Lower lobe of right lung (tissue), 2 donors: ENCODE results near the gene SMC3. TPM values are rescaled to one million over a fixed set of nuclear protein-coding genes. Genes with fewer than 3 reads are reported as not detected.
"Not testable (repeated sequence)": the region's sequence is repeated elsewhere in the genome, so short reads cannot be mapped to it uniquely, and the experiment has no call there.

Experiments
- ATAC-seq, 2 donors: fragments of 200-7000 bp; cut with Tn5 transposase; one replicate each; pipeline ENCODE4 v1.9.1; 2020 to 2022; ENCODE audit warnings: mild to moderate bottlenecking in 2 of 2, moderate library complexity in 2 of 2
- DNase-seq: peaks from one replicate; pipeline ENCODE4 v3.0.0-alpha.2; 2020
- H3K27ac ChIP-seq: fragments of 200-600 bp; one replicate; pipeline ENCODE4 v1.8.0; 2022
- H3K27me3 ChIP-seq: fragments of 200-600 bp; one replicate; pipeline ENCODE4 v1.8.0; 2022; ENCODE audit warnings: low read depth
- H3K36me3 ChIP-seq: fragments of 200-600 bp; one replicate; pipeline ENCODE4 v1.8.0; 2022; ENCODE audit warnings: mild to moderate bottlenecking
- H3K4me1 ChIP-seq: fragments of 200-600 bp; one replicate; pipeline ENCODE4 v1.8.0; 2022
- H3K4me3 ChIP-seq: fragments of 200-600 bp; one replicate; pipeline ENCODE4 v1.8.0; 2022; ENCODE audit warnings: mild to moderate bottlenecking
- H3K9me3 ChIP-seq: fragments of 200-600 bp; one replicate; pipeline ENCODE4 v1.8.0; 2022
- intact Hi-C: fragments of 100-400 bp; cut with DNase I; formaldehyde crosslinking; loops from one replicate; pipeline ENCODE4 v1.11.0; 2022
- total RNA-seq: library from RNA; stranded (reverse); fragmentation: NEBNext Ultra II Directional; extraction: Animal tissue kit (Norgen Biotek cat#: 25700); gene quantifications from one replicate; pipeline ENCODE4 v1.2.1, GENCODE V29; 2021
- TF ChIP-seq, protein P1 (sequence below): fragments of 200-600 bp; IDR thresholded peaks from one replicate; pipeline ENCODE4 v1.8.0; 2022; ENCODE audit warnings: antibody characterized with exemption, mild to moderate bottlenecking
- donor health status: DM: no; HTN: yes; CAD: no; lungs with severe emphysema.

SMC3 gene
- total RNA-seq, 1 donor from 2014 or later: 33.2 TPM

DNA sequence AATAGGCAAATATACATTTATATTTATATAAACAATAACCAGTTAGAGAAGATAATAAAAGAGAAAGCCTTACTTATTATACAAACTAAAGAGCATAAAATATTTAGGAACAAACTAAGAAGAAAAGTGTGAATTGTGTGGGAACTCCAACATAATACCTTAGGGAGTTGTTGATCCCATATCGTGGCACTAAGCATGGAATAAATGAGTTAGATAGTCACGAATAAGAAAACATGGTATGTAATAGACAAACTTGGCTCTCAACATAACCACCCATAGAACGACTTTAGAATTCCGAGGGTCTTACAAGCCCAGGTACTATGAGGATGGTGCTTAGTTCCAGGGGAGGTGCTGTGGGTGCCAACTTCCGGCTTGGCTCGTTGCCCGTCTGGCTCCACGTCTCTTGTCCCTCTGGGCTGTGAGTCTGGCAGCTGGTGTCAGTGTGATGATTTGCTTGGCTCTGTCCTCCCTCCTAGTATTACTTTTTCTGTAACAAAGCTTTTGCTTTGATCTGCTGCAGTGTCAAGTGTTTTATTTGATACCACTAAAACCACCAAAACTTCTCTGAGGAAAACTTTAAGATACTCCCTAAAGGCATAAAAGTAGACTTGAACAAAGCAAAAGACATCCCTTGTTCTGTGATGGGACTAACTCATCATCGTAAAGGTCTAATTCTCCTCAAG is 67.2 kb downstream of the SMC3 start:
- H3K27me3 ChIP-seq: peaks cover 12% of the 10 kb centered on the region
- TF ChIP-seq, protein P1, sequence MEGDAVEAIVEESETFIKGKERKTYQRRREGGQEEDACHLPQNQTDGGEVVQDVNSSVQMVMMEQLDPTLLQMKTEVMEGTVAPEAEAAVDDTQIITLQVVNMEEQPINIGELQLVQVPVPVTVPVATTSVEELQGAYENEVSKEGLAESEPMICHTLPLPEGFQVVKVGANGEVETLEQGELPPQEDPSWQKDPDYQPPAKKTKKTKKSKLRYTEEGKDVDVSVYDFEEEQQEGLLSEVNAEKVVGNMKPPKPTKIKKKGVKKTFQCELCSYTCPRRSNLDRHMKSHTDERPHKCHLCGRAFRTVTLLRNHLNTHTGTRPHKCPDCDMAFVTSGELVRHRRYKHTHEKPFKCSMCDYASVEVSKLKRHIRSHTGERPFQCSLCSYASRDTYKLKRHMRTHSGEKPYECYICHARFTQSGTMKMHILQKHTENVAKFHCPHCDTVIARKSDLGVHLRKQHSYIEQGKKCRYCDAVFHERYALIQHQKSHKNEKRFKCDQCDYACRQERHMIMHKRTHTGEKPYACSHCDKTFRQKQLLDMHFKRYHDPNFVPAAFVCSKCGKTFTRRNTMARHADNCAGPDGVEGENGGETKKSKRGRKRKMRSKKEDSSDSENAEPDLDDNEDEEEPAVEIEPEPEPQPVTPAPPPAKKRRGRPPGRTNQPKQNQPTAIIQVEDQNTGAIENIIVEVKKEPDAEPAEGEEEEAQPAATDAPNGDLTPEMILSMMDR: no peak
- no peak for ATAC-seq
- no peak overlapping the region for H3K4me3 ChIP-seq
- H3K9me3 ChIP-seq: no peaks in the 10 kb centered on the region
- H3K36me3 ChIP-seq: no peaks in the 10 kb centered on the region
- intact Hi-C loops: no loop called here
- no peak for DNase-seq
- no peaks in the 10 kb centered on the region for H3K4me1 ChIP-seq
- no peak overlapping the region for H3K27ac ChIP-seq

DNA sequence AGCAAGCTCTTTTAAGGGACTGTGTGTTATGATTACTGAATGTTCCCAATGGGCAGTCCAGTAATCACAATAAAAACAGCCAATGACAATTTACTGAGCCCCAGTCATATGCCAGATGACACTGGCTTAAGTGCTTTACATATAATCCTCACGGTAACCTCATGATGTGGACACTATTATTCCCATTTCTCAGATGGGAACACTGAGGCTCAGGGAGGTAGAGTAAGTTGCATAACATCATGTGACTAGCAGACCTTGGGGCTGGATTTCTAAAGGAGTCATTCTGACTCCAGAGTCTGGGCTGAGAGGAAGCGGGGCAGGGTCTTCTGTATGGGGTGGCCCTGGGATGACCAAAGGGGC is 69.1 kb downstream of the SMC3 start:
- intact Hi-C loops: no loop called here
- TF ChIP-seq, protein P1: no peak
- no peak for DNase-seq
- Histone ChIP-seq H3K36me3 (no peaks in the 10 kb centered on the region), H3K27ac (no peak overlapping the region), H3K27me3 (peaks cover 20% of the 10 kb centered on the region), H3K9me3 (no peaks in the 10 kb centered on the region), H3K4me3 (no peak overlapping the region), H3K4me1 (no peaks in the 10 kb centered on the region)
- ATAC-seq: no peak

DNA sequence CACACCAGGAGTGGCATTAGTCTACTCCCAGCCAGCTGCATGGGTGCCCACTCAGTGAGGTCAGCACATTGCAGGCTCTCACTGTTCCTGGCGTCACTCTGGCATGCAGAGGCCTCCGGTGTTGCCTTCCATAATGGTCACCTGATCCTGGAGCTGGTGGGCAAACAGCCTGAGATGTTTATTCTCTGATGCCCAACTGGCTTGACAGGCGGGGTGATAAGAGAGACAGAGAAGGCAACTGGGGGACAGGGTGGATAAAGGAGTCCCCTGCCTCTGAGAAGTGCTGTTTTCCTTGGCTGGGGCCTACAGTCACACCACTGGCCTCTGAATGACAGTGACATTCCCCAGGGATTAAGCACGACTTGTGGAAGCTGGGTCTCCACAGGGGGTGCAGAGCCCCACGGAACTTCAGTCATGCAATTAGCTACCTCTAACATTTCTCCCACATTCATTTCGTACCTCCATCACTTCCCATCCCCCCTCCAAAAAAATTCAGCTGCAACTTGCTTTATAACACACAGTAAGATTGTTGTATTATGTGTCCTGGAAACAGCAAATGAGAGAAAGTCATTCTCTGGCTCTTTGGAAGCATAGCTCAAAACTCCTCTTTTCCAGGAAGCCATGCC is 69.5 kb downstream of the SMC3 start:
- Histone ChIP-seq H3K4me3 (no peak overlapping the region), H3K36me3 (no peaks in the 10 kb centered on the region), H3K27me3 (peaks cover 25% of the 10 kb centered on the region), H3K27ac (no peak overlapping the region), H3K9me3 (no peaks in the 10 kb centered on the region), H3K4me1 (no peaks in the 10 kb centered on the region)
- ATAC-seq (no peak), DNase-seq (no peak)
- intact Hi-C loops: no loop called here
- TF ChIP-seq, protein P1: no peak

DNA sequence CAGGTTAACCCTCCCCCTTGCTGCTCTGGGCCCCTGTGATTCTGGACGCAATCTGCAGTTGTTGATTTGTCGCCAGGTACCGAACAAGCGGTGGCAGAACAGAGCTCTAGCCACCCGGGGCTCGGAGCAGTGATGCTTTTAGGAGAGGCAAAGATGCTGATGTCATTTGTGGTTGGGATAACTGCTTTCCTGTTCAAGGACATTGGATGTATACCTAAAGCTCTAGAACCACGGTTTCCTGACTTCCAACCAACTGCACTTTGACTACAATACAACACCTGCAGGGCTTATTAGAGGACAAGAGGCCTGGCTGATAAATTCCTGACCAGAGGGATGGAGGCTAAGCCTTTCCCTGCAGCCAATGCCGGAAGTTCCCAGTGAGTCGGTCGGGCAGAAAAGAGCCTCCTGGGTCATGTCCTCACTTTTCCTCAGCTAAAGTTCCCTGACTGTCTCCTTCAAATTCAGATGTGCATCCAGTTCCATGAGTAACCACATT is 70.1 kb downstream of the SMC3 start:
- DNase-seq: no peak
- Histone ChIP-seq H3K4me3 (no peak overlapping the region), H3K4me1 (no peaks in the 10 kb centered on the region), H3K36me3 (no peaks in the 10 kb centered on the region), H3K27me3 (peaks cover 31% of the 10 kb centered on the region), H3K9me3 (no peaks in the 10 kb centered on the region), H3K27ac (no peak overlapping the region)
- TF ChIP-seq, protein P1: no peak
- intact Hi-C loops: no loop called here
- ATAC-seq: no peak

DNA sequence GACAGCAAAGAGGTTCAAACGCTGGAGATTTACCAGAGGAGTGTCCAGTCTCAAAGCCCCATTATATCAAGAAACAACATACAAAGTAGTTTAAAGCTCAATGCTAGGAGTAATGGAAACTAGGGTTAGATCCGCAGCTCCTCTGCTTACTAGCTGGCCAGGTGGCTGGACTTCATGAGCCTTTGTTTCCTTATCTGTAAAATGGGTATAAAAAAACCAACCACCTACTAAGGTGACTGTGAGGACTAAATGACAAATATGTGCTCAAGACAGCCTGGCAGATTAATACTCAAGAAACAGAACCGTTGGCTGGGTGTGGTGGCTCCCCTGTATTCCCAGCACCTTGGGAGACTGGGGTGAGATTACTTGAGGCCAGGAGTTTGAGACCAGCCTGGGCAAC is 70.8 kb downstream of the SMC3 start:
- Histone ChIP-seq H3K4me1 (peaks cover 5% of the 10 kb centered on the region), H3K36me3 (no peaks in the 10 kb centered on the region), H3K9me3 (no peaks in the 10 kb centered on the region), H3K27me3 (peaks cover 38% of the 10 kb centered on the region), H3K4me3 (no peak overlapping the region), H3K27ac (no peak overlapping the region)
- intact Hi-C loops: no loop called here
- no peak for DNase-seq
- ATAC-seq: no peak
- TF ChIP-seq, protein P1: no peak

DNA sequence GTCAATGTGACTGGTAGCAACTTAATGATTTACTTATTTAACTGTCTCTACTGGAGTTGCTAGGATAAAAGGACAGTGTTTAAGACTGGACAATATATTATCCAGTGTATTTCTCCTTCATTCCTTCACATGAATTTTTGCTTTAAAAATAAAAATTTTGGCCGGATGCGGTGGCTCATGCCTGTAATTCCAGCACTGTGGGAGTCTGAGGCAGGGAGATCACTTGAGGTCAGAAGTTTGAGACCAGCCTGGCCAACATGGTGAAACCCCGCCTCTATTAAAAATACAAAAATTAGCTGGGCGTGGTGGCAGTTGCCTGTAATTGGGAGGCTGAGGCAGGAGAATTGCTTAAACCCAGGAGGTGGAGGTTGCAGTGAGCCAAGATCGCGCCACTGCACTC is 71.6 kb downstream of the SMC3 start:
- Histone ChIP-seq H3K27me3 (peaks cover 45% of the 10 kb centered on the region), H3K4me1 (peaks cover 12% of the 10 kb centered on the region)
- ATAC-seq, H3K27ac ChIP-seq, H3K9me3 ChIP-seq, intact Hi-C loops, H3K36me3 ChIP-seq, DNase-seq, H3K4me3 ChIP-seq: not testable (repeated sequence)

DNA sequence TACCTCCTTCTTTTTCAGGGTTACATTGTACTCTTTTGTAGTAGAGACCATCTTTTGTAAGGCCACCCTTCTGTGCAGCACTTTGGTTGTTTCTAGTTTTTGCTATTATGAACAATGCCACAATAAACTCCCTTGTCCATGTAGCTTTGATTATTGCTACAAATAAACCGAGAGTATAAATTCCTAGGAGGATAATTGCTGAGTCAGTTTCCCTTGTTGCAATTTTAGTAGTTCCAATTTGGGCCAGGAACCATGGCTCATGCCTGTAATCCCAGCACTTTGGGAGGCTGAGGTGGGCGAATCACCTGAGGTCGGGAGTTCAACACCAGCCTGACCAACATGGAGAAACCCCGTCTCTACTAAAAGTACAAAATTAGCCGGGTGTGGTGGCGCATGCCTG is 72.4 kb downstream of the SMC3 start:
- Histone ChIP-seq H3K27me3 (peaks cover 54% of the 10 kb centered on the region), H3K4me1 (peaks cover 19% of the 10 kb centered on the region)
- H3K9me3 ChIP-seq, H3K4me3 ChIP-seq, intact Hi-C loops, DNase-seq, H3K27ac ChIP-seq, H3K36me3 ChIP-seq, ATAC-seq: not testable (repeated sequence)
